Measurements from ENCODE around the gene IL20RB.

The IL20RB gene, protein sequence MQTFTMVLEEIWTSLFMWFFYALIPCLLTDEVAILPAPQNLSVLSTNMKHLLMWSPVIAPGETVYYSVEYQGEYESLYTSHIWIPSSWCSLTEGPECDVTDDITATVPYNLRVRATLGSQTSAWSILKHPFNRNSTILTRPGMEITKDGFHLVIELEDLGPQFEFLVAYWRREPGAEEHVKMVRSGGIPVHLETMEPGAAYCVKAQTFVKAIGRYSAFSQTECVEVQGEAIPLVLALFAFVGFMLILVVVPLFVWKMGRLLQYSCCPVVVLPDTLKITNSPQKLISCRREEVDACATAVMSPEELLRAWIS

DNA sequence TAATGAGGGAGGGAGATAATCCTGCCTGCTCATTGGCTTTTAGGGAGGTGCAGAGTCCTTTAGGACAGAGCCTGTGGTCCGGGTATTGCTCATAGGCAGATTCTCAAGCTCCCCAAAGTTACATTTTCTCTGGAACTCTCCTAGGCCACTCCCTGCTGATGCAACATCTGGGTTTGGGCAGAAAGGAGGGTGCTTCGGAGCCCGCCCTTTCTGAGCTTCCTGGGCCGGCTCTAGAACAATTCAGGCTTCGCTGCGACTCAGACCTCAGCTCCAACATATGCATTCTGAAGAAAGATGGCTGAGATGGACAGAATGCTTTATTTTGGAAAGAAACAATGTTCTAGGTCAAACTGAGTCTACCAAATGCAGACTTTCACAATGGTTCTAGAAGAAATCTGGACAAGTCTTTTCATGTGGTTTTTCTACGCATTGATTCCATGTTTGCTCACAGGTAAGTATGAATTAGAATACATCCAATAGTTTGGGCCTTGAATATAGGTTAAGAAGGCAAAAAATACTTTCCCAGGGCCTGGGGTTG lies at the start of gene IL20RB:
Gene IL20RB (plus strand): TSS at position 233 of the 538 bp plus-strand sequence. CDS start 131 bp downstream, at position 364.
- no peak for DNase-seq

DNA sequence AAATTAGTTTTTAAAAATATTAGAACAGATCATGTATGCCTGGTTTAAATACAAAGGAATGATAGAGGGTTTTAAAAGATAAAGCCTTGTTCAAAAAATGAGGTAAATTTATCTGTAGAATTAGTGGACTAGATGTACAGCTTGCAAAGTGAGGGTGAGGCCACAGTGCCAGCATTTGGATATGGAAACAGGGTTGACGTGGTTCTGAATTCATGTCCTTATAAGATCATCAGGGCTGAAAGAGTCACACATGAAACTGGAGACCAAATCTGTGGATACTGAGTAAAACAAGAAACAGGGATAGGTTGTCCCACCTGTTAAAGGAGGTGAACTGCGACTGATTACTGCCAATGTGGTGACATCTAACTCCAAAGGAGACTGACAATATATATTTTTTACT lies 49.5 kb upstream of the IL20RB start:
- DNase-seq: no peak

DNA sequence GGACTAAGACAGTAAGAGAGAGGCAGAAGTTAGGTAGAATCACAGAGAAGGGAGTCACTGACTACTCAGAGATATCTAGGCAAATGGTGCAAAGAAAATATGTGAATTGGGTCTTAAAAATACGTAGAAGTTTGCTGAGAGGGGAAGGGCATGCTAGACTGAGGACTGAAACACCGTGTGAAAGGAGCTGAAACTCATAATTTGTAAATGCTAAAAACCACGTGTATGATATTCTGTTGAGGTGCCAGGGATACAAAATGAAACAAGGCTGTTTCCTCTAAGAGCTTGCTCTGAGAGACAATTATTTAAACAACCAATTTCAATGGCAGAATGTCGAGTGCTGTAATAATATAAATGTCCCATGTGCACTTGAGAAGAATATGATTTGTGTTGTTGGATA lies 48.6 kb upstream of the IL20RB start:
- no peak for DNase-seq

DNA sequence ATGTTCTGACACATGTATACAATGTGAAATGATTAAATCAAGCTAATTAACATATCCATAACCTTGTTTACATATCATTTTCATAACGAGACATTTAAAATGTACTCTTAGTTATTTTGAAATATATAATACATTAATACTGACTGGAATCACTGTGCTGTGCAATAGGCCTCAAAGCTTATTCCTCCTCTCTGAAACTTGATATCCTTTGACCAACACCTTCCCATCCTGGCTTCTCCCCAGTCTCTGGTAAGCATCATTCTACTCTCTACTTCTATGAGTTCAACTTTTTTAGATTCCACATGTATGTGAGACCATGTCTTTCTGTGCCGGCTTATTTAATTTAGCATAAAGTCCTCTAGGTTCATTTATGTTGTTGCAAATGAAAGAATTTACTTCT lies 47.1 kb upstream of the IL20RB start:
- DNase-seq: no peak

DNA sequence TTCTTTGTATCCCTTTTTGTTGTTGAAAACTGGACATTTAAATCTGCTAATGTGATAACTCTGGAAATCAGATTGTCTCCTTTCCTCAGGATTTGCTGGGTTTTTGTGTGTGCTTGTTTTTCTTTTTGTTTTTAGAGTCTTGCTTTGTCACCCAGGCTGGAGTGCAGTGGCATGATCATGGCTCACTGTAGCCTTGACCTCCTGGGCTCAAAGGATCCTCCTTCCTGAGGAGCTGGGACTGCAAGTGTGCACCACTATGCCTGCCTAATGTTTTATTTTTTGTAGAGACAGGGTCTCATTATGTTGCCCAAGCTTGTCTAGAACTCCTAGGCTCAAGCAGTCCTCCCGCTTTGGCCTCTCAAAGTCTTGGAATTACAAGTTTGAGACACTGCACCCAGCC lies 44.6 kb upstream of the IL20RB start:
- no peak for DNase-seq

DNA sequence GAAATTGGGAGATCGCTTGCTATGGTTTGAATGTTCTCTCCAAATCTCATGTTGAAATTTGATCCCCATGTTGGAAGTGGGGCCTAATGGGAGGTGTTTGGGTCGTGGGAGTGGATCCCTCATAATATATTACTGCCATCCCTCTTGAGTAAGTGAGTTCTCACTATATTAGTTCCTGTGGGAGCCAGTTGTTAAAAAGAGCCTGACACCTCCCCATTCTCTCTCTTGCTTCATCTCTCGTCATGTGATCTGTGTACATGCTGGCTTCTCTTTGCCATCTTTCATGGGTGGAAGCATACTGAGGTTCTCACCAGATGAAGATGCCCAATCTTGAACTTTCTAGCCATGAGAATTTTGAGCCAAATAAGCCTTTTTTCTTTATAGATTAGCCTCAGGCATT lies 43.0 kb upstream of the IL20RB start:
- DNase-seq: no peak

DNA sequence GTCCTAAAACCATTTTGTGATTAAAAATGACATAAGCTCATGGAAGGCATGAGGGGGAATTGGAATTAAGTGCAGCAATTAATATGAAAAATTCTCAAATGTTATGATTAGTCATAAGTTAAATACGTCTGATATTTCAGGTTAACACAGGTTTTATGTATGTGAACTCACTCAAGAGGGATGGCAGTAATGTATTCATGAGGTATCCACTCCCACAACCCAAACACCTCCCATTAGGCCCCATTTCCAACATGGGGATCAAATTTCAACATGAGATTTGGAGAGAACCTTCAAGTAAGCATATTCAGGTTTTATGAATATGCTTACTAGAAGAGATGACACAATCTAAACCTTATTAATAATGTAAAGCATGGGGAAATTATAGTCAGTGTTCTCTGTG lies 41.6 kb upstream of the IL20RB start:
- DNase-seq: no peak

DNA sequence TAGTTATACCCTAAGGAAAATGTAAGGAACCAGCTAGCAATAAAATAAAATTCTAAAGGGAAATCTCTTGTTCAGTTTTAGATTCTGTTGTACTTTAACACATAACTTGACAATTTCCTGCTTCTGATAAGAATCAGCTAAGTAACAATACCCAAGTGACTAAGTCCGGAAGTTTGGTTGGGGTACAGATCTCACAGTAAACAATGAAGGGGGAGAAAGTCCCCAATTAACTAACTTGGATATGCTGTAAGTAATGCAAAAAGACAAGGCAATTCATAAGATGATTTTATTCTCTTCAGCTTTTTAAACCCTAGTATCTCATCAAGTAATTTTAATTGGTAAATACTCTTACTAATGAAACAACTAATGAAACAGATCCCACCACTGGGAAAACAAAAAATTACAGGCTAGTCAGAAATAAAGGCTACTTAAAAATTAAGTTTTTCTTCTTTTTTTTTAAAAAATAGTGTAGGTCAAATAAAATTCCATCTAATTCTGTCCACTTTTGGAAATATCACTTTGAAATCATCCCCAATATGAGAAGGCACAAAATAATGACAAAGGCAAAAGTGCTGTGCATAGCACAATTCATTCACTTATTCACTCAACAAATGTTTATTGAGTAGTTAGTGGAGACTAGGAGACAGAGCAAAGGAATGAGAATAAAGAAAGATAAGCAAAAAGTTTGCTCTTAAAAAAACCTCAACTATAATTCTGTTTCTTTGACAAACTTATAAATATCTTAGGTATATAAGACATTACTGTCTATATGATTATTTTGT lies 37.8 kb upstream of the IL20RB start:
- no peak for DNase-seq

DNA sequence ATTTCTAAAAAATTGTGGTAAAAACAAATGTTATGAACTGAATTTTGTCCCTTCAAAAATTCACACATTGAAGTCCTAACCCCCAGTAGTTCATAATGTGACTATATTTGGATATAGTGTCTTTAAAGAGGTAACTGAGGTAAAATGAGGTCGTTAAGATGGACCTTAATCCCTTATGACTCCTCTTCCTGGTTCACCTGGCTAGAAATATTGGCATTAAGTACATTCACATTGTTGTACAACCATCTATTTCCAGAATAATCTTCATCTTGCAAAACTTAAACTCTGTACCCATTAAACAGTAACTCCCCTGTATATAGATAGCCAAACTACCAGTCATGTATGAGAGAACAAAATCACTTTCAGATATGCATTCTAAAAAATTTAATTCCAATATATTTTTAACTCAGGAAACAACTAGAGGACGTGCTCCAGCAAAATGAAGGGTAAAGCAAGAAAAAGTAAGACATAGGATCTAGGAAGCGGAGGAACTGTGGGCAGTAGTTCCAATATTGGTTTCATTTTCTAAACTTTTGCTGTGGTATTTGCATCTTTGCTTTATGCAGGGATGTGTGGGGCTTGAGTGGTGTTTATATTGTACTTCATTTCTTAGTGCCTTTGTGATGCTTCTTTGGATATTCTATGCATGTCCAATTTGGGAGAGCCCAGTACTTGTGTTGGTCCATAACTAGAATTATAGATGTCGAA lies 36.7 kb upstream of the IL20RB start:
- no peak for DNase-seq

DNA sequence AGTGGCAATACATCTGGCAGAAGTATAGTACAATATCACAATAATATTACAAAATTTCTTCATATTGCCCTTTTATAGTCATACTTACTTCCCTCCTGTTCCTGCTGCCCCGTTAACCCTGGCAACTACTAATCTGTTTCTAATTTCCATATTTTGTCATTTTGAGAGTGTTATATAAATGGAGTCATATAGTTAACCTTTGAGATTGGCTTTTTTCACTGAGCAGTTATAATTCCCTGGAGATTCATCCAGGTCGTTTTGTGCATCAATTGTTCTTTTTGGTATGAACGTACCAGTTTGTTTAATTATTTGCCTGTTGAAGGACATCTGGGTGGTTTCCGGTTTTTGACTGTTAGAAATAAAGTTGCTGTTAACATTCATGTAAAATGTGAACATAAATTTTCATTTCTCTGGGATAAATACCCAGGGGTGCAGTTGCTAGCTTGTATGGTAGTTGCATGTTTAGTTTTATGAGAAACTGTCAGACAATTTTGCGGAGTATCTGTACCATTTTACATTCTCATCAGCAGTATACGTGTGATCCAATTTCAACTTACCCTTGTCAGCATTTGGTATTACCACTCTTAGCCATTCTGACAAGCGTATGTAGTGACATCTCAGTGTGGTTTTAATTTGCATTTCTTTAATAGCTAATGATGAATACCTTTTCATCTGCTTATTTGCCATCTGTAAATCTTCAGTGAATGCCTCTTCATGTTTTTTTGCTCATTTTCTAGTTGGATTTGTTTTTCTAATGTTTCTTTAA lies 32.2 kb upstream of the IL20RB start:
- DNase-seq: no peak

DNA sequence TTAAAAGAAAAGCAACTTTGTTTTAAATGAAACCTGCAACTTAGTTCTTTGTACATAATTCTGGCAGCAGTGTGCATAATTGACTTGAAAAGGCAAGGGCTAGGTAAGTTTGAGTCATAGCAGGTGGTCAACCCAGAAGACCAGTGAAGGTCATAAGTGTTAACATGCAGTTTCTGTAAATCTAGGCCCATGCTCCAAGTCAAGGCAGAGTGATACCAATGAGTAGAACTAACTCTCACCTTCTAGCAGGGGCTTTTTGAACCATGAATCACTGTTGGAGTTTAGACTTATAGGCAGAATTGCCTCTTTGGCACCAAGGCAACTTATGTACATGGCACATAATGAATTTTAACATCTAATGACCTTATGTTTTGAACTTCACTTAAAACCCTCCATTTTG lies 29.5 kb upstream of the IL20RB start:
- DNase-seq: no peak

DNA sequence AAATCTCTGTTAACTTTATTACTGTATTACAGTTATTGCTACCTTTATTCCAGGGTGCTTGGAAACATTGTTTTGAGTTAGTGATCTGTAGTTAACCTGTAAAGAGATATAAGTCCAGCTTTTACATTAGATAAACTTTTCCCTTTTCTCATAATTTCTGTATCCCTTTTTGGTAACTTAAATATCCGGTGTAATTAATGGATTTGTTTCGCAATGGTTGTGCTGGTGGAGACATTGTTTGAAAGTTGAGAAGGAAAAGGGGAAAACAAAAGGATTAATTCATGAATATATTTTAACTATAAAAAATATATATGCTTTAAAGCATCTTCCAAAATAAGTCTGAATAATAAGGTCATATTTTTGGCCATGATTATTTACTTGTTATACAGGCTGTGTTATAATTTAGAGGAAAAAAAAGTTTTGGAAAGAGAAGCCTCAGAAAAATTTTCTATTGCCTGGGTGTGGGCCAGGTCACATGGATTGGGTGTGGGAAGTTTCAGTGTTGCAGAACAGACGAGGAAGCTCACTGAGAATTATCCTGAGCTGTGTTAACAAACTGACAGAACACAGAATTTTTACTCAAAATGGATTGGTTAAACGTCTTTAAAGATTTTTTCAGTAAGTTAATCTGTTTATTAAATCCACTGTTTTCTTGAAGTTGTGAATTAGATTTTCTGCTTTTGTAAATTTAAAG lies 27.7 kb upstream of the IL20RB start:
- DNase-seq: peak in 1 of 2 donors; percentile 12

DNA sequence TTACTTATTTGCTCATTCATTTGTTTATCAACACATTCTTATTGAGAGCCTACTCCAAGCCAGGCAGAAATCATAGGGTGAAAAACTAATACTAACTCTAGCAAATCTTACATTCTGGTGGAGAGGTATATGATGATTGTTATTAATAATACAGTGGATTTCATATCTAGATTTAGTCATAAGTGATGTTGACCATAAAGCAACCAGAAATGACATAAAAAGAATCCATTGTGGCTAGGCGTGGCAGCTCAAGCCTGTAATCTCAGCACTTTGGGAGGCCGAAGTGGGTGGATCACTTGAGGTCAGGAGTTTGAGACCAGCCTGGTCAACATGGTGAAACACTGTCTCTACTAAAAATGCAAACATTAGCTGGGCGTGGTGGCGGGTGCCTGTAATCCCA lies 26.2 kb upstream of the IL20RB start:
- DNase-seq: no peak

DNA sequence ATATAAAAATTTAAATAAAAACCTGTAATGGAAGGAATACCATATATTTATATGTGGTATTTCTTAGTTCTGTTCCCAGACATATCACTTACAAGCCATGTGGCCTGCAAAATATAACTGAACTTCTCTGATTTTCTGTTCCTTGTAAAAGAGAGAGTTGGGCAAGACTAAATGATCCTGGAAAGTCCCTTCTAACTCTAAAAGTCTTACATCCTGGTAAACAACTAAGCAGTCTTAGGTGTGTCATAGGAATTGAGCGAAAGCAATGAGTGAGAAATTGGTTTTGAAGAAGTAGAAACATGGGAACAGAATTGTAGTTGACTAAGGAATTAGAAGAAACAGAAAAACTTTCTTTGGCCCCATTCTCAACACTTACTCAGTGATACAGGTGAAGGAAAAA lies 25.3 kb upstream of the IL20RB start:
- DNase-seq: no peak

DNA sequence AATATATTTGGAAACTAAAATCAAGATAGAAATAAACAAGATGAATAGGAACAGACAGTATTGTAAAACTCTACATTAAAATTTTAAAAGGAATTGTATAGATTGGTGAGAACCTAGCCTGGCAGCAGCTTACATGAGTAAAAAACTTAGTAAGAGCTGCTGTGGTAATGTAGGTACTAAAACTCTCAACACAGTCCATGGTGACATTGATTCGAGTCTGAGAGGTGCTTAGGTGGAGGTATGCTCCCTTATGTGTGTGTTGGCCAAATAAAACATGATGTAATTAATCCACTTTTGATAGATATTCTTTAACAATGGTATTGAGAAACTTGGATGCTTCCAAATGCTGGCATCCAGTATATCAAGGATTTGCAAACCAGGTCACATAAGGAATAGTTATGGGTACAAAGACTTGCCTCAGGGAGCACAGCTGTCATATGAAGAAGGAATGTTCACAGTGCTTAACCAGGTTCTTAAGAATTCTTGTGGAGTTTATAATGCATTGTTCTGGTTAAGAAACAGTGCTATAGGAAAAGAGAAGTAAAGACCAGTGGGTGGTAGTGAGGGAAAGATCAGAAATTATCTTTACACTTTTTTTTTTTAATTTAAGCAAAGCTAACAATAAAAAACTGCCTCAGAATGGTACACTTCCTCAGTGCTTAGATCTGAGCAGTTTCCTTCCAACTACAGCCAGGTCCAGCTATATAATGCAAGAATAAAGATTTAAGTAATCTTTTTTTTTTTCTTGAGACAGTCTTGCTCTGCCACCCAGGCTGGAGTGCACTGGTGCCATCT lies 24.6 kb upstream of the IL20RB start:
- DNase-seq: no peak

DNA sequence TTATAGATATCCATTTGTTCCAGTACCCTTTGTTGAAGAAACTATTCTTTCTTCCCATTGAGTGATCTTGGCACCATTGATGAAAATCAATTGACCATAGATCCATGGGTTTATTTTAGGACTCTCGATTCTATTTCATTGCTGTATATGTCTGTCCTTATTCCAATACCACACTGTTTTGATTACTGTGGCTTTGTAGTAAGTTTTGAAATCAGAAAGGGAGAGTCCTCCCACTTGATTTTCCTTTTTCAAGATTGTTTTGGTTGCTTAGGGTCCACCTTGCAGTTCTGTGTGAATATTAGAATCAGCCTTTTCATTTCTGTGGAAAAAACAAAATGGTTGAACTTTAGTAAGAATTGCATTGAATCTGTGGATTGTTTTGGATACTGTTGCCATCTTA lies 20.6 kb upstream of the IL20RB start:
- no peak for DNase-seq

DNA sequence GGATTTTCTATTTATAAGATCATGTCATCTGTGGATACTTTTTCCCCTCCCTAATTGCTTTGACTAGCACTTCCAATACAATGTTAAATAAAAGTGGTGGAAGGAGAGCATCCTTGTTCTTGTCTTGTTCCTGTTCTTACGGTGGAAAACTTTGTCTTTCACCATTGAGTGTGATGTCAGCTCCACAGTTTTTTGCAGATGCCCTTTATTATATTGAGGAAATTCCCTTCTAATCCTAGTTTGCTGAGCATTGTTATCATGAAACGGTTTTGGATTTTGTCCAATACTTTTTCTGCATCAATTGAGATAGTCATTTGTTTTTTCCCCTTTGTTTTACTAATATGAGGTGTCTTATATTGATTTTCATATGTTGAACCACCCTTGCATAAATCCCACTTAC lies 19.9 kb upstream of the IL20RB start:
- no peak for DNase-seq

DNA sequence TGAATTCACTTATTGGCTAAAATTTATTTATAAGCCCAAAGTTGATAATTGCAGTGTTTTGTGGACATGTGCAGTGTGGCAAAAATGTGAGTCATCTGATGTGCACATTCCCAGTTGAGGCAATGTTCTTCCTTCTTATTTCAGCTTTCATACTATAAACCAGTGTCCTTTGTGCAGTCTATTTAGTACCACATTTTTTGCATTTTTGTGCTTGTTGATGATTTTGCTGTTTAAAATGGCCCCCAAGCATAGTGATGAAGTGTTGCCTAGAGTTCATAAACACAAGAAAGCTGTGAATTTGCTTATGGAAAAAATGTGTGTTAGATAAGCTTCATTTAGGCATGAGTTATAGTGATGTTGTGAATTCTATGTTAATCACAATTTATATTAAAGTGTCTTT lies 19.4 kb upstream of the IL20RB start:
- DNase-seq: no peak

DNA sequence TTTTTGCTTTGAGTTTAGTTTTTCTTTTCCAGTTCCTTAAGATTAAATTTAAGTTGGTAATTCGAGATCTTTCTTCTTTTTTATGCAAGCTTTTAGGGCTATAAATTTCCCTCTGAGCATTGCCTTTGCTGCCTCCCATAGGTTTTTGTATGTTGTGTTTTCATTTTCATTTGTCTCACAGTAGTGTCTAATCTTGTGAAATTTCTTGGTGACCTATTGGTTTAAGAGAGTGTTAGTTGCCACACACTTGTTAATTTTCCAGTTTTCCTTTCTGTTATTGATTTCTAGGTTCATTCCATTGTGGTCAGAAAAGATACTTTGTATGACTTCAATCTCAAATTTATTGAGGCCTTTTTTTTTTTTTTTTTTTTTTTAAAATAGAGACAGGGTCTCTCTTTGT lies 18.3 kb upstream of the IL20RB start:
- no peak for DNase-seq

DNA sequence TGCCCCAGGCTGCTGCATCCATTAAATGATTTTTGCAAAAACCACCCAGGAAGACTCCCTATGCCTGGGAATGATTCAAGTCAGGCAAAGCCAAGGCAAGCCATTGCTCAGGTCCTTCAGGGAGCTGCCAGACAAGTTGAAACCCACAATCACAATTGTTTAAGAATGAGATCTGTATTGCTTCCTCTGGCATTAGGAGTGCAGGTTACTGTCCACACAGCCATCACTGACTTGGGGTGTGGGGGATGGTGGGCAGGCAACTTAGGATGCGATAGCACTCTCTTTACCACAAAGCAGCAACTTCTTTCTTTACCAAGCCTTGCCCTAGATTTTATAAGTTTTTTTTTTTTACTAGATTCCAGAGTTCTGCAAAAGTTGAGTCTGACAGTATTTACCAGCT lies 15.0 kb upstream of the IL20RB start:
- DNase-seq: no peak

DNA sequence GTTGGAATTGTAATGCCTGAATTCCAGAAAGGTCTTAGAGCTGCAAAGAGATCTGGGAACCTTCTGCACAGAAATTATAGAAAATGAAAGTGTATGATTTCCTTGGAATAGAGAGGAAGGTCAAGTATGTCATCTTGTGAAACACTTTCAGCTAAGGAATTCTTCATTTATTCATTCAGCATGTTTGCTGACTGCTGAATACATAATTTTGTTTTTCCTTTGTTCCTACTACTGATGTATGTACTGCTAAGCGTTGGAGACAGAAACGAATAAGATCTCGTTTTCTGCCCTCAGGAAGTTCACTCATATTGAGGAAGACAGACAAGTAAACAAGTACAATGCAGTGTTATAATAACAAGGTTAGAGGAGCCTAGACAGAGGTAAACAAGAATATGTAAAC lies 14.3 kb upstream of the IL20RB start:
- no peak for DNase-seq

Data from hippocampal formation (tissue), 2 donors.